CD4-positive, alpha-beta T cell treated with Interleukin-4 for 1 hour (primary cell): ENCODE results near the gene ZNF831.

Experiments used
- DNase-seq, 2 donors: peaks; one replicate each; pipeline ENCODE4 v3.0.0-alpha.2; 2020 to 2022

ZNF831 gene

GRCh38 chr20:59141818-59142581 lies 21.6 kb upstream of the ZNF831 start:
- DNase-seq: no peak

GRCh38 chr20:59143326-59143725 lies 20.3 kb upstream of the ZNF831 start:
- DNase-seq: no peak

DNA sequence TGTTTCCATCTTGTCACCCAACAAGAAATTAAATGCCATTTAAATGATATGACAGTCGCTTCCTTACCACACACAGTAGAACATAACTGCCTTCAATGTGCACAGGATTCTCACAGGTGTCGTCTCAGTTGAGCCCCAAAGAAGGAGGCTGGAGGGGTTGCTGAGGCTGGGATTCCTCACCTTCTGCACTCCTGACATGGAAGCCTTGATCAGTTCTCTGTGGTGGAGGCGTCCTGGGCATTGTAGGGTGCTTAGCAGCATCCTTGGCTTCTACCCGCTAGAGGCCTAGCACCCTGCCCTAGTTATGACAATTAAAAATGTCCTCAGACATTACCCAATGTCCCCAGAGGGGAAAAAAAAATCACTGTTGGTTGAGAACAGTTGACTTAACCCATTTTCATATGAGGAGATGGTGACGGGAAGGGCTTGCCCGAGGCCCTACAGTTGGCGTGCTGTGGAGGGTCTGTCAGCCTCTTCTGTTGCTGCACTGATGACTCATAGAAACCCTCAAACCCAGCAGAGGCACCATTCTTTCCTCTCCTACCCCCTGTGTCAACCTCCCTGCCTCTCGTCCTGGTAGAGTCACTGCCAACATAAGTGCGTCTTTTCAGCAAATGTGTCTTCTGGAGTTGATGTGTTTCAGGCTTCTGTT lies 19.3 kb upstream of the ZNF831 start:
- peak; percentile 32 to 33 for DNase-seq

DNA sequence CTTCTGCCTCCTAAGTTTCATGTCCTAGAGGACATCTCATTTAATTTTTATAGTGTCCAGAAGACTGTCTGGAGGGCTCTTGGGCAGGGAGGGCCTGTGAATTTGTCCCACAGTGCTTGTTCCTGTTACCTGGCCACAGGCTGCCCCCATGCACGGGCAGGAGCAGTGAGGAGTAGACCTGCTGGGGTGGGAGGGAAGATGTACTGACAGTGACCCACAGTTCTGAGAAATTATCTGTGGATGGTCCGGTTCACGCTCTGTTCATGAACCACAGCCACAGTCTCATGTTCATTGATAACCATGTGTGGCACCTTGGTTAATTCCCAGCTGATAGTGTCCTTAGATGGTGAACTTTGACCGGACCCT lies 18.8 kb upstream of the ZNF831 start:
- DNase-seq: no peak

- no peak for DNase-seq
These were observed 18.2 kb upstream of the ZNF831 start for GRCh38 chr20:59145247-59145923.

DNA sequence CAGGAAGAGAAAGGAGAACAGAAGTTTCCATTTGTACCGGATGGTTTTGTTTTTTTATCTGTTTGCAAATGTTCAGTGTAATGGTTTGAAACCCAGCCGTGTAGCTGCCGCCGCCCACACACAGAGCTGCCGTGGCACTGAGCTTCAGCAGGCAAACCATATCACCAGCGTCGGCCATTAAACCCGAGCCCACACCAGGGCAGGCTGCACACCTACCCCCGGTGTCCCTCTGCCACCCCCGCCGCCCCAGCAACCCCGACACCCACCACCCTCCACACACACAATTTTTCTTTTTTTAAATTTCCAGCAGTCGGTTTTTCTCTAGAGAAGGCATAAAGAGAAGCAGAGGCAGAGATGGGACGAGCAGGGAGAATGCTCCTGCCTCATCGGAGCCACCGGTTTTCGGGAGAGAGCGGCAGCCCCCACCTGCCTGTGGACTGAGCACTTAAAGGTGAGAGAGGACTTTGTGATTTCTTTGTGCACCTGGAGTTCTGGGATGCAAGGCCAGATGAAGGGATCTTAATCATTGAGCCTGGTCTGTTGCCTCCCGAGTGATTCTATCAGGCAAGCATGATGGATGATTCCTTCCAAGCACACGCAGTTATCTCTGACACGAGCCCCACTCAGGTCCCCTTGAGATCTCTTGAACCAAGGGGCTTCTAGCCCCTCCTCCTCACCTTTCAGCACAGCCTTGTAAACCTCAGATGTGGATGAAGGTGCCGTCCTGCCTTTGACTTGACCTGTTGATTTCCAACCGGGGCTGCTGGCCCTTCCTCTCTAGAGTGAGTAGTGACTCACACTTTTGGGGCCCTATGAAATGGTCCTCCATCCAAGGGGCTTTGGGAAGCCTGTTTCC lies 17.5 kb upstream of the ZNF831 start:
- peak; percentile 58 to 69 for DNase-seq

DNA sequence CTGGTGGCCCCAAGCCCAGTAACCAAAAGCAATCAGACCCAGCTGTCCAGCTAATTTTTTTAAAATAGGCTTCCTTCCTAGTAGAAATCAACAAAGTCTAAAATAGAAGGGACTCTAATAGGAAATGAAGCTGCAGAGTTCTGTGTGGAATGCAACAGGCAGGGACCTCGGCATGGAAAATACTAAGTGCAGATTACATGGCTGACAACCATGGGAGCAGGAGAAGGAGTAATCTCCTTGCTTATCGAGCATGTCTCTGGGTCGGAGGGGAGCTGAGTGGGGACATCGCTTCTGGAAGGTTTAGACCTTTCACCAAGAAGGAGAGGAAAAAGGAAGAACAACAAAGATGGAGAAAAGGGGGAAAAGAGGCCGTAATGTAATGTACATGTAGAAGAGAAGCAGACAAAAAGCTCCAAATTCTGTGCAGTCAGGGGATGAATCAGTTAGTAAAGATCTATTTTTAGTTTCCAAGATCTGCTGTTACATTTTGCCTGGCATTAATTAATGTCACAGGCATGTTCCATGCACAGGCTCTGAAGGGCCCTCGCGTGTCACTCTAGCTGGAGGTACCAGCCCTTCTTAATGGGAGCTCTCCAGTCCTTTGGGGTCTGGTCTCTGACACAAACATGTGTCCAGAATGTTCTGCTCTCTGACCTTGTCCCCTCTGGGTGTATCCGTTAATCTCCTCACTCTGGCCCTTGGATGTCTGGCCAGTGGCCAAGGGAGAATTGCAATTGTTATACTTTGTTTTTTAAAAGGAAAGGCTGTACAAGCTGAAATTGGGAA lies 16.6 kb upstream of the ZNF831 start:
- DNase-seq: peak in 1 of 2 donors; percentile 39

DNA sequence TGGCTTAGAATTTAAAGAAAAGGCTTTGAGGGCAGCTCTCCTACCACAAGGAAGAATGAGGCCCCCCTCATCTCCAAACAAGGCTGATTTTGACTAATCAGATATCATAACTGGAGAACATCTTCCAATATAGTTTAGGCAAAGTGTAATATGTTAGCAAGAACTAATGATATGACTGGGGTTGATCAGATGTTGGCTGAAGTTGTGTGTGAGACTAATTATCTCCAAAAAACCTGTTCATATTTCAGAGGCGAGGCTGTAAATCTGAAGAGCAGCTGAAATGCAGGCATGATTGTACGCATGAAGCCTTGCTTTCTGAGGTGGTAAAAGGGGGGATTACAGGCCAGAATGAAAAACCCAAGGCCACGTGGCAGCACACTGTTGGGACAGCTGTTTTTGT lies 16.0 kb upstream of the ZNF831 start:
- no peak for DNase-seq

DNA sequence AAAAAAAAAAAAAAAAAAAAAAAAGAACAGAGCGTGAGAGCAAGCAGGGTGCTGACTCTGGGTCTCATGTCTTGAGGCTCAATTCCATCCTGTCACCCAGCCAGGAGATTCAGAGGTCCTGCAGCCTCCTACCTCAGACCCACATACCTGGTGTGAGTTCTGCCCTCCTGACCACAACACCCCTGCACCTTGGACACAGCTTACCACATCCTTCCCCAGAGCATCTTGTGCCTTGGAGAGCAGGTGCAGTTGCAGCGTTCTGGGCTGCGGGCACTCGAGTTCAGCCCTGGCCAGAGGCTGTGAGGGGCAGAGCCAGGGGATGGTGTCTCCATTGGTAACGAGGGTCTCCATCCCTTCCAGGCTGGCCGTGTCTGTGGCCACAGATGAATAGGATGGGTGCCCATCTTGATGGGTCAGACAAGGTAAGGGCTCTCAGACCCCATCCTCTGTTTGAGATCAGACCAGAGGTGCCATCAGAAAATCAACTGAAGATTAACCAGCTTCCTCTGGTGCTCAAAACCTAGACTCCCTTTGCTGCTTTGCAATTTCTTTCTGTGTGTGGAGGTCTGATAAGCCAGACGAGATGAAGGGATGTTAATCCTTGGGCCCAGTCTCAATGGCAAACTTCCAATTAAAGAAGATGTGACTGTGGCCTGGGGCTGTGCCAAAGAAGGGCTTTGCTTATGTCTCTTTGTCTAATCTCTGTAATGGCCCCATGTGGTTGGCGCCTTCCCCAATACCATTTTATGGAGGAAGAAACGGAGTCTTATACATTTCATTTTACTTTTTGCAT lies 14.7 kb upstream of the ZNF831 start:
- DNase-seq: peak; percentile 52 to 57

DNA sequence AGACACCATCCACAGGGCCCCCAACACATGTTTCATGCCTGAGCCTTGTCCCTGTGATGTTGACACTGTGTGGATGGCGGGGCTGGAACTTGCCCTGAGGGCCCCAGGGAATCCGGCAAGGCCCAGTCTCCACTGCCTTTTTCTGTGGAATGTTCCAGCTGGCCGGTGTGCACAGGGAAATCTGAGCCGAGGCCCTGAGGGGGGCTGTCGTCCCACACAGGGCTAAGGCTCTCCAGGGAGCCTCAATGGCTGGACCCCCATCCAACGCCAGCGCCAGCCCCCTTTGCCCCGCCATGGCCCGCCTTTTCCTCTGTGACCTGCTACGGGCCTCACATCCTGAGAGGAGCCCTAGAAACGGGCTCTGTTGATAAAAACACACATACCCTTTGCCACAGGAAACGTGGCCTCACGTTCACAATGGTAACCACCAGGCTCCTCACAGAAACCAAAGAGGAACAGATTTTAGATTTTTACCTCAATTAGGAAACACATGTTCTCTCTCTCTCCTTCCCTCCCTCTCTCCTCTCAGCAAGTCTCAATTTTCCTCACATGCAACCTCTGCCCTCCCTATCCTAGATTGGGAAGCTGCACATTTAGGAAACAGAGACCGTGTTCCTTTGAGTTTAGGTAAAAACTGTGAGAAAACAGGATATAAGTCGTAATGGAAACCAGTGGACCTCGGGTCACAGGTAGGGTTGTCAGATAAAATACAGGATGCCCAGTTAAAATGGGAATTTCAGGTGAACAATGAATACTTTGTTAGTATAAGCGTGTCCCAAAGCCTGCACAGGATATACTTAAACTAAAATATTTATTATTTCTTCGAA lies 13.7 kb upstream of the ZNF831 start:
- peak; percentile 89 to 92 for DNase-seq

- DNase-seq: no peak
These were observed 12.8 kb upstream of the ZNF831 start for GRCh38 chr20:59150821-59151251.

DNA sequence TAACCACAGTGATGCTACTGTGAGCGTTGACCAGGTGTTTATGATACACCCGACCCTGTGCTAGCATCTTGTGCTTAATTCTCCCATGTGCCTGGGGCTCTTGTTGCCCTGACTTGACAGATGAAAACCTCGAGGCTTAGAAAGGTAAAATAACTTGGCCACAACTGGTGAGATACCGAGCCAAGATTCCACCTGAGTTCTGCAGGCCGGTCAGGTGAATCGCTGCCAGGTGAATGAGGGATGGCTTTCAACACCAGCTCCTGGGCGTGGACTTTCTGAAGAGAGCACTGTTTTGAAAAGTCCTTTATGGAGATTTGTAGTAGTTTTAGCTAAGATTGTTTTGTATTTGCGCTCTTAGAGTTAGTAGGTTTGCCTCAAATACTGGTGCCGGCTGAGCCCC lies 12.2 kb upstream of the ZNF831 start:
- DNase-seq: no peak

- DNase-seq: peak in 1 of 2 donors; percentile 53
These were observed 11.8 kb upstream of the ZNF831 start for GRCh38 chr20:59151820-59152219.

DNA sequence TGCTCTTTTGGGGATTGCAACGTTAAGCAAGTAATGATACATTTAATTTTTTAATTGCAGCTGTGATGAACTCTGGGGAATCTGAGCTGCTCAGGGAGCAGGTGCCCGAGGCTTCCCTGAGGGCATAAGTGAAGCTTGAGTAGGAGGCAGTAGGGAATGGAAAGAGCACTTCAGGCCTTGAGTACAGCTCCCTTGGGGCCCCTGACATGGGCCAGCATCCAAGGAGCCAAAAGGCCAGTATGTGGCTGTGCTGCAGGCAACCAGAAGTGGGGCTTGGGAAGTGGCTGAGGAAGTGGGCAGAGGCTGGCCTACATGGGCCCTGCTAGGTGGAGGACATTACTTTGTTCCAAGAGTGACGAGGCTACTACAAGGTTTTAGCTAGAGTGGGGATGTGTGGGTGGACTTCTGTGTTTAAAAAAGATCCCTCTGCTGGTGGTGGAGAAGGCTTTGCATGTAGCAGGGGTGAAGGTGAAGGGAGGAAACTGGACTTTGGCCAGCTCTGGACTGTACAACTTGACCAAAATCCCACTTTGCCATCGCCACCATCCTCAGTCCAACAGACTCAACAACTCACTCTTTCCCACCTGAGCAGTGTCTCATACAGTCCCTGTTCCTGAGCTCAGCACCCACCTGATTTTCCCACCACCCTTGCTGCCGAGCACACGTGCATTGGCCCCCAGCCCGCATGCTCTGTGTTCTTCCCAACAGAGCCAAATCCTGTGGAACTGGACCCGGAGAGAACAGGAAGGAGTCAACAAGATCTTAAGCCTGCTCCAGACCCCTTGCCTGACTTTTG lies 10.9 kb upstream of the ZNF831 start:
- DNase-seq: no peak

DNA sequence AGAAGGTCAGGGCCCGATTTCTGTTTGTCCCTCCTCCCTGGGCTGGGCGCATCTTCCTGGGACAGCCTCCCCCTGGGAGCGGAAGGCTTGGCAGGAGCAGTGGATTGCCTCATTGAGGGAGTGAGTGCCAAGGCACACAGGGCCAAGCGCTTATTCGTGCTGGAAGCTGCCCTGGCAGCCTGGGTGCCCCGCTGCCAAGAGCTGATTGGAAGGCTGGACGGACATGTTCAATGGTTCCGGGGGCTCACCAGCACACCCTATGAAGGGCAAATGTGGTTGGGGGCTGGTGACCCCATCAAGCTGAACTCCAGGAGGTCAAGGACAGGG lies 10.3 kb upstream of the ZNF831 start:
- no peak for DNase-seq

GRCh38 chr20:59153832-59154231 lies 9.8 kb upstream of the ZNF831 start:
- DNase-seq: no peak

DNA sequence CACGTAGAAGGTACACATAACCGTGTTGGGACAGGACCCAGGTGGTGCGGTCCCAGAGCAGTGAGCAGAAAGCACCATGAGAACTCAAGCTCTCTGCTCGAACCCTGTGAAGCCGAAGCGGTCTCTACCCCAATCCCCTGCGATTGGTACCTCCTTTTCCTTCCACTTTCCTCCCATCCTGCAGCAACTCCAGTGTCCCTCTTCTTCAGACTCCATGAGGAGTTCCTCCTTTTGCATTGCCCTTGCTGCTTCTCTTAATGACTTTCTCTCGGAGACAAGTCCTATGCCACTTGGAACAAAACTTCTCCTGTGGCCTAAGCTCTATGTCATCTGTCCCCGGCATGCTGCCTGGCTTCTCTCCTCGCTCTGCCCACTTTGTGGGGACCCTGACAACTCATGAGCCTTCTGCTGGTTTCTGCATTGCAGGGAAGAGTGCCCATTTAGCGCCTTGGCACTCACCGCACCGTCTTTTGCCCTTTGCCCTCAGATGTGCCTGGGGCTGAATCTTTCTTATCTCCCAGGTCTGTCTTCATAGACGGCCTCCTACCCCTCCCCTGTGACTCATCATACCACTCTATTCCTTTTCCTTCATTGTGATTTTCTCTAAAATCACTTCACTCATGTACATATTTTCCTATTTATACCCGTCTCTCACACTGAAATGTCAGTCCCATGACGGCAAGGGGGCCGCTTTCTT lies 9.2 kb upstream of the ZNF831 start:
- DNase-seq: no peak

GRCh38 chr20:59157064-59157463 lies 6.6 kb upstream of the ZNF831 start:
- no peak for DNase-seq

DNA sequence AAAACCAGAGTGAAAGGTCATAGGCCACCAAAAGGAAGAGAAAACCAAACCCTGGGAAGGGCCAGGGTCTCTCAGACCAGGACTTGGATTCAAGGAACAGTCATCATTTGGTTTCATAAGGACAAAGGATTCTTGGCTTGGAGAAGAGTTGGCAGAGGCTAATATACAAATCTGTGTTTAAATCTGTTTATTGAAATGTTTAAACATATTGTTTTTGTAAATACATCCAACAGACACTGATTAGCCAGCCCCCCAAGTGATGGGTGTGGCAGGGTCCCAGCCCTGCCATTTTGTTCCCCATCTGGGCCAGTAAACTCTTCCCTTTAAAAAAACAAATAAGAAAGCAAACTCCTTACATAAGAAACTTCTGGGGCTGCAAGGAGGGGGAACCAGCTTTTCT lies 6.1 kb upstream of the ZNF831 start:
- no peak for DNase-seq
